AG09319 (cell line): ENCODE results near the gene CLPTM1L.
"Not testable (repeated sequence)": the region's sequence is repeated elsewhere in the genome, so short reads cannot be mapped to it uniquely, and the experiment has no call there.

Experiments
- DNase-seq: peaks from one replicate; pipeline ENCODE4 v3.0.0-alpha.2; 2010; ENCODE audit warnings: low read depth; ENCODE audit errors: extremely low read depth
- TF ChIP-seq, protein P1 (sequence below): IDR thresholded peaks from 2 replicates; pipeline ENCODE4 v1.5.1; 2011; ENCODE audit warnings: low read depth, mild to moderate bottlenecking, inconsistent platforms, low read length, moderate library complexity

CLPTM1L gene

GRCh38 chr5:1279443-1280151 lies 65.3 kb downstream of the CLPTM1L start:
- TF ChIP-seq, protein P1, sequence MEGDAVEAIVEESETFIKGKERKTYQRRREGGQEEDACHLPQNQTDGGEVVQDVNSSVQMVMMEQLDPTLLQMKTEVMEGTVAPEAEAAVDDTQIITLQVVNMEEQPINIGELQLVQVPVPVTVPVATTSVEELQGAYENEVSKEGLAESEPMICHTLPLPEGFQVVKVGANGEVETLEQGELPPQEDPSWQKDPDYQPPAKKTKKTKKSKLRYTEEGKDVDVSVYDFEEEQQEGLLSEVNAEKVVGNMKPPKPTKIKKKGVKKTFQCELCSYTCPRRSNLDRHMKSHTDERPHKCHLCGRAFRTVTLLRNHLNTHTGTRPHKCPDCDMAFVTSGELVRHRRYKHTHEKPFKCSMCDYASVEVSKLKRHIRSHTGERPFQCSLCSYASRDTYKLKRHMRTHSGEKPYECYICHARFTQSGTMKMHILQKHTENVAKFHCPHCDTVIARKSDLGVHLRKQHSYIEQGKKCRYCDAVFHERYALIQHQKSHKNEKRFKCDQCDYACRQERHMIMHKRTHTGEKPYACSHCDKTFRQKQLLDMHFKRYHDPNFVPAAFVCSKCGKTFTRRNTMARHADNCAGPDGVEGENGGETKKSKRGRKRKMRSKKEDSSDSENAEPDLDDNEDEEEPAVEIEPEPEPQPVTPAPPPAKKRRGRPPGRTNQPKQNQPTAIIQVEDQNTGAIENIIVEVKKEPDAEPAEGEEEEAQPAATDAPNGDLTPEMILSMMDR = no peak
- DNase-seq = no peak

- no peak for DNase-seq
- TF ChIP-seq, protein P1 = no peak
Observed at GRCh38 chr5:1278656-1279442, 66.0 kb downstream of the CLPTM1L start.

GRCh38 chr5:1278216-1278615 lies 66.7 kb downstream of the CLPTM1L start:
- TF ChIP-seq, protein P1 = no peak

DNA sequence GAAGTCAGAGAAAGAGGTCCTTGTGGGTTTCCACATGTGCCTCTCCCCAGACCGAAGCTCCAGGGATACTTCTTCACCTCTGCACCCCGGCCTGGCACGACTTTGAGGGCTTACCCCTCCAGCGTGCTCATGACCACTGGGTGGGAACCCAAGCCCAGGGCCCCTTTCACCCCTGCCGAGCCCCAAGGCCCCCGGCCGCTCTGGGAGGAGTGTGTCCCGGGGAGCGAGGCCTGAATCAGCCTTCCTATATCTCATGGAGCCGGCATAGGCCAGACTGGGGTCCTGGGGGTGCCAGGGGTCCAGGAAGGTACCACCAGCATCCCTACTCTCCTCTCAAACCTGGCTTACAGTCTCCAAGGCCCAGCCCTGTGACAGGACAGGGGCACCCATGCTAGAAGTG lies 67.1 kb downstream of the CLPTM1L start:
- DNase-seq = no peak
- TF ChIP-seq, protein P1 = no peak

More at GRCh38 chr5:1278216-1278615, 66.7 kb downstream of the CLPTM1L start:
- no peak for DNase-seq

GRCh38 chr5:1277331-1277730 lies 67.6 kb downstream of the CLPTM1L start:
- TF ChIP-seq, protein P1 = no peak

GRCh38 chr5:1276930-1277329 lies 68.0 kb downstream of the CLPTM1L start:
- no peak for DNase-seq
- TF ChIP-seq, protein P1 = no peak

More at GRCh38 chr5:1277331-1277730, 67.6 kb downstream of the CLPTM1L start:
- no peak for DNase-seq

GRCh38 chr5:1275397-1276391 lies 69.2 kb downstream of the CLPTM1L start:
- not testable (repeated sequence) for DNase-seq
